ENCODE results near the gene NEUROG1. TPM values are rescaled to one million over a fixed set of nuclear protein-coding genes. Genes with fewer than 3 reads are reported as not detected.
A peak's percentile ranks its signal among the peaks of the same experiment; 100 is the strongest.
"Not testable (repeated sequence)": the region's sequence is repeated elsewhere in the genome, so short reads cannot be mapped to it uniquely, and the experiment has no call there.

Gene NEUROG1
- polyA plus RNA-seq, 6 donors from 2014 or later: not detected

DNA sequence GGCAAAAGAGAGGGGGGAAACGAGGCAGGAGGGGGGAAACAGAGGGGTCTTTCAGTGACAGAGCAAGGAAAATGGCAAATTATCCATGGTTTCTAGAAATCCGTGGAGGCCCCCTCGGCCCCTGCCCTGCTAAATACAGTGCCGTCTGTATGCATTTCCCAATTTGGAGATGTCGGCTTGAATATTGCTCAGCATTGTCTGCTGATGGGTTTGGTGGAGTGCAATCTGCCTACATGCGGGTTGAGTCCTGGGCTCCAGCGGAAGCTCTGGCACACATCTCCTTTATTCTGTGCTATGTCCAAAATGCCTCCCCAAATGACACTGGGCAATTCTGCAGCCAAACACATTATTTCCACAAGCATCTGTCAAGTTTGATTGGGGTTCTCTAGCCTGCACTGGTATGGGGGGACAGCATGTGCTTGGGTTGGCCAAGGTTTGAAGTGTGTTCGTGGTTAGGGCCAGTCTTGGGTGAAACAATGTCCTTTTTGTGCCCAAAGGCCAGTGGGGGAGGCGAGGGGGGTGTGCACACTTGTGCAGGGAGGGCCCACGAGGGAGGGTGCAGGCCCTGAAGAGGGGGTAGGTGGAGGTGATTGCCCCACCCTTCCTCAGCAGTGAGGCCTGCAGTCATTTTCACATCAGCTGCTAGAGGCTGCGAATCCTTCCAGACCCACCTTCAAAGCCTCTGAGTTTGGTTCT, 6.2 kb upstream of the NEUROG1 start:
- H3K4me3 Mint-ChIP-seq: peak overlapping the region in 2 of 8 donors; percentile 25 to 50
- peaks cover 0 to 2% (median 0%) of the 10 kb centered on the region in 7 donors for H3K9me3 Mint-ChIP-seq
- peaks cover 8 to 21% (median 19%) of the 10 kb centered on the region in 3 donors for H3K4me1 Mint-ChIP-seq
- ATAC-seq (ENCODE audit: low read depth in 2 of 2) (no peak), DNase-seq (no peak)
- H3K27me3 Mint-ChIP-seq: peaks cover 79 to 91% (median 91%) of the 10 kb centered on the region in 3 donors
- H3K36me3 Mint-ChIP-seq: no peaks in the 10 kb centered on the region
- no peak overlapping the region for H3K27ac Mint-ChIP-seq

DNA sequence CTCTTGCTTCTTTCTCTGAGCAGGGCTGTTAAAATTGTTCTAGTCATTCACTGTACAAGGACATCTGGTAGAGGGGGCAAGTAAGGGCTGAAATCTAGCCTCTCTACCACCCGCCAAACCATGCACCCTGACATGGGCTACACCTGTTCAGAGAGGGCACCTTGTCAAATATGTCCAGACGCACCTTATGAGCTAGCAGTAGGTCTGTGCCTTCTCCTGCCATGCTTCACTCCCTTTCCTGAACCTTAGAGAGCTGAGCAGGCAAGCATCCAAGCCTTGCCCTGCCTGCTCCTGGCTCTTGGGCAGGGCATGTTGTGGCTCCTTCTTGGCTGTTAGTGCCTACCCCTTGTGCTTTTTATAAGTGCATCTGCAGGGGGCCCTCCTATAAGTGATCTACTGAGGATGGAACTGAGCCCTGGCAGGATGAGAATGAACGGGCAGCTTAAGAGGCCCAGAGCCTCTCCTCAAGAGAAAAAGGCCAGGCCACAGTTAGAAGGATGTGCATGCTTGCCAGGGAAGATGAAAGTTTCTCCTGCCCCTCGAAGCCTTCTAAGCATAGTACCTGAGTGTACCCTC, 3.8 kb upstream of the NEUROG1 start:
- no peak for DNase-seq
- Mint-ChIP-seq H3K36me3 (peaks cover 0 to 6% of the 10 kb centered on the region in 2 donors), H3K4me3 (peak overlapping the region in 1 of 8 donors; percentile 48), H3K9me3 (peaks cover 0 to 4% (median 0%) of the 10 kb centered on the region in 7 donors), H3K27me3 (peaks cover 71 to 89% (median 85%) of the 10 kb centered on the region in 3 donors), H3K4me1 (peaks cover 12 to 20% (median 18%) of the 10 kb centered on the region in 3 donors), H3K27ac (no peak overlapping the region)
- ATAC-seq (ENCODE audit: low read depth in 2 of 2): no peak

DNA sequence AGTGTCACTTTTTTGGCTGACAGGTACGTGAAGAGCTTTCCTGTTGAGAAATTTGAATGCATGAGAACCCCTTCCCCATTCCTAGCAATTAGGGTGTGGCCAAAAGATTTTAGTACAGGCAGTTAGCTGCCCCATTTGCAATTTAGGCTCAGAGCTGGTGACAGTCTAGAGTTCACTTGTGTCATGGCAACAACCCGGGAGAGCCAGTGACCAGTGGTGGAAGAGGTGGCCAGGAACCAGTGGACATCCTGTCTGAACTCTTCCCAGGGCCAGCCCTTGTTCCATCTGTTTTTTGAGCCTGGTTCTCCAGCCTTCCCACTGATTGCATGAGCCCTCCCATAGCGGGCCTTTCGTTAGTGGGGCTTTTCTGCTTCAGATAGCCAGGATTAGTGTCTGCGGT, 2.5 kb upstream of the NEUROG1 start:
- Mint-ChIP-seq H3K9me3 (peaks cover 0 to 3% (median 0%) of the 10 kb centered on the region in 7 donors), H3K4me1 (peaks cover 8 to 17% (median 10%) of the 10 kb centered on the region in 3 donors), H3K36me3 (peaks cover 0 to 7% of the 10 kb centered on the region in 2 donors)

DNA sequence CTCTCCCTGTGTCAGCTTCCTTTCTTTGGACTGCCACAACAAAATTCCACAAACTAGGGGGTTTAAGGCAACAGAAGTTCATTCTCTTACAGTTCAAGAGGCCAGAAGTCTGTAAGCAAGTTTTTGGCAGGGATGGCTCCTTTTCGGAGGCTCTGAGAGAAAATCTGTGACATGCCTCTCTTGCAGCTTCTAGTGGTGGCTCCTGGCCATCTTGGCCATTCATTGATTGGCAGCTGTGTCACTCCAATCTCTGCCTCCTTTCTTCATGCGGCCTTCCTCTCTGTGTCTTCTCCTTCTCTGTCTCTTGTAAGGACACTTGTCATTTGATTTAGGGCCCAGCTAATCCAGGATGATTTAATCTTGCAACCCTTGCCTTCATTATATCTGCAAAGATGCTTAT, 2.0 kb upstream of the NEUROG1 start:
- no peak for ATAC-seq (ENCODE audit: low read depth in 2 of 2)
- H3K9me3 Mint-ChIP-seq: peaks cover 0 to 3% (median 0%) of the 10 kb centered on the region in 7 donors
- no peak for DNase-seq
- no peak overlapping the region for H3K27ac Mint-ChIP-seq
- peaks cover 5 to 13% (median 6%) of the 10 kb centered on the region in 3 donors for H3K4me1 Mint-ChIP-seq
- peaks cover 75 to 92% (median 88%) of the 10 kb centered on the region in 3 donors for H3K27me3 Mint-ChIP-seq
- no peak overlapping the region for H3K4me3 Mint-ChIP-seq
- peaks cover 0 to 7% of the 10 kb centered on the region in 2 donors for H3K36me3 Mint-ChIP-seq

More for the DNA sequence above, 2.5 kb upstream of the NEUROG1 start:
- H3K27me3 Mint-ChIP-seq: peaks cover 76 to 92% (median 88%) of the 10 kb centered on the region in 3 donors
- no peak for DNase-seq
- no peak for ATAC-seq (ENCODE audit: low read depth in 2 of 2)
- no peak overlapping the region for H3K27ac Mint-ChIP-seq
- H3K4me3 Mint-ChIP-seq: no peak overlapping the region

DNA sequence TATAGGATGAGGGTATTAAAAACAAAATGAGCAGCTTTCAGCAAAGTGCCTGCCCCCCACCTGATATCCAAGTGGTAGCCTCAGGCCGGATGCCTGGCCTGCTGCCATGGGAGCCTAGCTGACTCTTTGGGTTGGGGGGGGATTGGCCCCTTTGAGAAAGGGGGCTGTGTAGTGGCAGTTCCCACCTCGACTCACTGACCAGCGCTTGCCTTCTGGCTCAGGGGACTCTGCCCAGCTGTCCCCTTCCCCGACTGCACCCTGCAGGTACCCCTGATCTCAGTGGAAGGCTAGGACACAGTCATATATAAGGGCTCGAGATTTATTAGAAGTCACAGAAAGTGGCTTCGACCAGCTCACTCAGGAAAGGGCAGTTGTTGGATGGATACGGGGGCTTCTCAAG, 1.5 kb upstream of the NEUROG1 start:
- H3K4me1 Mint-ChIP-seq: peaks cover 5 to 13% (median 6%) of the 10 kb centered on the region in 3 donors
- H3K27ac Mint-ChIP-seq: peak overlapping the region in 1 of 6 donors; percentile 65
- H3K27me3 Mint-ChIP-seq: peaks cover 79 to 96% (median 91%) of the 10 kb centered on the region in 3 donors
- H3K9me3 Mint-ChIP-seq: peaks cover 0 to 3% (median 0%) of the 10 kb centered on the region in 7 donors
- peaks cover 0 to 7% of the 10 kb centered on the region in 2 donors for H3K36me3 Mint-ChIP-seq
- peak overlapping the region in 3 of 8 donors; percentile 21 to 47 (median 36) for H3K4me3 Mint-ChIP-seq
- DNase-seq (no peak), ATAC-seq (ENCODE audit: low read depth in 2 of 2) (no peak)

DNA sequence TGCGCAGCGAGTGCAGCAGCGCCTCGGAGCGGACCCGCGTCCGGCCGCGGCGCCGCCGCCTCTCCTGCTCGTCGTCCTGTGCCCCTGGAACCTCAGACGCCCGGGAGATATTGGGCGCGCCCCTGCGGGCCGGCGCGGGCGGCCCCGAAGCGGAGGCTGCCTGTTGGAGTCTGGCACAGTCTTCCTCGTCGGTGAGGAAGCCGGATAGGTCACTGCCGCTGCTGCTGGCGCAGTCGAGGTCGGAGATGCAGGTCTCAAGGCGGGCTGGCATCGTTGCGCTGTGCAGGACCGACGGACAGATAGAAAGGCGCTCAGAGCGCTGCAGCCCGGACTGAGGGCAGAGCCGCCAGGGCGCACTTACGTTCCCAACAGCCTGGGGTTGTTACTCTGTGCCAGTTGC, 344 bp downstream of the NEUROG1 start:
- peaks cover 83 to 91% (median 91%) of the 10 kb centered on the region in 3 donors for H3K27me3 Mint-ChIP-seq
- no peak overlapping the region for H3K27ac Mint-ChIP-seq
- peaks cover 5 to 13% (median 6%) of the 10 kb centered on the region in 3 donors for H3K4me1 Mint-ChIP-seq
- no peak for DNase-seq
- peaks cover 0 to 6% (median 2%) of the 10 kb centered on the region in 7 donors for H3K9me3 Mint-ChIP-seq
- ATAC-seq (ENCODE audit: low read depth in 2 of 2): no peak
- peak overlapping the region in 2 of 8 donors; percentile 47 to 51 for H3K4me3 Mint-ChIP-seq
- peaks cover 0 to 7% of the 10 kb centered on the region in 2 donors for H3K36me3 Mint-ChIP-seq

DNA sequence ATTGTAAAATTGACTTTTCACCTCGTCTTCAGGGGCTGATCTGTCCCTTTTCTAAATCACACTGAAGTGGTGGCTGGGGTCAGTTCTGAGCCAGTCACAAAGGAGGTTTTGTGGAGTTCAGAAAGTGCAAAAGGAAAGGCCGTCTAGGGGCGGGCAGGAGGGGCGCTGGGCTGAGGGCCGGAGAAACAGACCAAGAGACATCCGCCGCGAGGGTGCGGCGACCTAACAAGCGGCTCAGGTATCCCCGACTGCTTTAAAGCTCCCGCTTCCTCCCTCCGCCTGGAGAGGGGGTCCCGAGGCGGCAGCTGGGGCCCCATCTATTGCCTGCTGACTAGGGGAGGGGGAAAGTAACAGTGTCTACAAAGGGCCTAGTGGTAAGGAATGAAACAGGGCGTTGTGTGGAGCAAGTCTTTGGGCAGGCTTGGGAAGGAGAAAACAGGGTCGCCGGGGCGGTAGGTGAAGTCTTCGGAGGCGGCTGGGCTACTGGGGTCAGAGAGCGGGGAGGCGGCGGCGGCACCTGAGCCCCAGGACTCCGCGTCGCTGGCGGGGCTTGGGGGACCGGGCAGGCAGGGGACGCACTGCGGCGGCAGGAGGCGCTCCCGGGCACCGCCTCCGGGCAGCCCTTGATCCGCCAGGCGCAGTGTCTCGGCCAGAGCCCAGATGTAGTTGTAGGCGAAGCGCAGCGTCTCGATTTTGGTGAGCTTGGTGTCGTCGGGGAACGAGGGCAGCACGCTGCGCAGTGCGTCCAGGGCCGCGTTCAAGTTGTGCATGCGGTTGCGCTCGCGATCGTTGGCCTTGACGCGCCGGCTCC, 950 bp downstream of the NEUROG1 start:
- Mint-ChIP-seq H3K9me3 (peaks cover 0 to 11% (median 5%) of the 10 kb centered on the region in 7 donors), H3K4me3 (peak overlapping the region in 5 of 8 donors; percentile 51 to 81 (median 63)), H3K27ac (peak overlapping the region in 1 of 6 donors; percentile 63), H3K36me3 (peaks cover 0 to 13% of the 10 kb centered on the region in 2 donors), H3K4me1 (peaks cover 5 to 13% (median 6%) of the 10 kb centered on the region in 3 donors), H3K27me3 (peaks cover 83 to 92% (median 91%) of the 10 kb centered on the region in 3 donors)
- DNase-seq (no peak), ATAC-seq (ENCODE audit: low read depth in 2 of 2) (no peak)

DNA sequence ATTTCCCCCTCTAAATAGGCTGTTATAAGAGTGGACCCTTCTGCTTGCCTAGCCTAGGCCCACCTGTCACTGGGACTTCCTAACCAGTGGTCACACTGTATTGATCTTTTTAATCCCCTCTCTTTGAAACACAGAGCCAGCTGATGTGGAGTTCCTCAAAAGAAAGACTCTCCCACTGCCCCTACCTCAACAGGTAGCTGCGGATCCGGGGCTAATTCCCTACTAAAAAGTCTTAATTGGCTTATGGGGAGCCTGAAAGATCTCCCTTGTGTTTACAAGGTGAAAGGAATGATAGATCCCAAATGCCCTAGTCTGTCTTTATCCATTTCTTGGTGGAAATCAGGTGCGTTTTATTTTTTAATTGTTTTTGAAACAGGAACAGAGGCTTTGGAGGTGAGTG, 2.0 kb downstream of the NEUROG1 start:
- peak overlapping the region in 1 of 8 donors; percentile 57 for H3K4me3 Mint-ChIP-seq
- peaks cover 5 to 13% (median 6%) of the 10 kb centered on the region in 3 donors for H3K4me1 Mint-ChIP-seq
- no peak overlapping the region for H3K27ac Mint-ChIP-seq
- ATAC-seq (ENCODE audit: low read depth in 2 of 2) (no peak), DNase-seq (no peak)
- peaks cover 0 to 11% (median 5%) of the 10 kb centered on the region in 7 donors for H3K9me3 Mint-ChIP-seq
- peaks cover 73 to 92% (median 82%) of the 10 kb centered on the region in 3 donors for H3K27me3 Mint-ChIP-seq
- peaks cover 0 to 15% of the 10 kb centered on the region in 2 donors for H3K36me3 Mint-ChIP-seq

DNA sequence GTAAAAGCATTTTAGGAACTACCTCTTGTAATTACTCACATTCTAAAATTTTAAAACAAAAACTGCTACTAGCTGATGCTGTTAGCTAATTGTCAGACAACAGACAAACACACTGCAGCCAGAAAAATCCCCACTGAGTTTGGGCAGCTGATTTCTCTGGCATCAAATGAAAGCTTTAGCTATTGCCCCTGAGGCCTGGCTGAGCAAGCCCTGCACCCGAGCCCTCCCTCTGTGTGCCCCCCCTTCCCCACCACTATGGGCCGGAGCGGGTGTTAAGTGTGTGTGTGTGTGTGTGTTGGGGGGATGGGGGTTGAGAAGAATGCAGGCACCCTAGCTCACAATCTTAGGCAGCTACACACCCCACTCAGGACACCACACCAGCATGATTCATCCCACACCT, 2.4 kb downstream of the NEUROG1 start:
- DNase-seq (no peak), ATAC-seq (ENCODE audit: low read depth in 2 of 2) (no peak)
- Mint-ChIP-seq H3K27me3 (peaks cover 69 to 88% (median 77%) of the 10 kb centered on the region in 3 donors), H3K4me1 (peaks cover 5 to 13% (median 6%) of the 10 kb centered on the region in 3 donors), H3K4me3 (no peak overlapping the region), H3K36me3 (peaks cover 0 to 15% of the 10 kb centered on the region in 2 donors), H3K27ac (no peak overlapping the region), H3K9me3 (peaks cover 0 to 11% (median 5%) of the 10 kb centered on the region in 7 donors)

DNA sequence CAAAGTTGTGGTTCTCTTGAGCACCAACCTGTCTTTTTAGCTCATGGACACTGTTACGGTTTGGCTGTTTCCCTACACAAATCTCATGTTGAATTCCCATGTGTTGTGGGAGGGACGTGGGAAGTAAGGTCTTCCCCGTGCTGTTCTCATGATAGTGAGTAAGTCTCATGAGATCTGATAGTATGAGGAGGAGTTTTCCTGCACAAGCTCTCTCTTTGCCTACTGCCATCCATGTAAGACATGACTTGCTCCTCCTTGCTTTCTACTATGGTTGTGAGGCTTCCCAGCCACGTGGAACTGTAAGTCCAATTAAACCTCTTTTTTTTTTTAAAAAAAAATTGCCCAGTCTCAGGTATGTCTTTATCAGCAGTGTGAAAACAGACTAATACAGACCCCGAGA, 6.2 kb downstream of the NEUROG1 start:
- not testable (repeated sequence) for H3K4me1 Mint-ChIP-seq; H3K27ac Mint-ChIP-seq; DNase-seq; H3K36me3 Mint-ChIP-seq; H3K4me3 Mint-ChIP-seq; ATAC-seq (ENCODE audit: low read depth in 2 of 2)
- Mint-ChIP-seq H3K9me3 (peaks cover 0 to 14% (median 5%) of the 10 kb centered on the region in 7 donors), H3K27me3 (peaks cover 65 to 90% (median 72%) of the 10 kb centered on the region in 3 donors)

DNA sequence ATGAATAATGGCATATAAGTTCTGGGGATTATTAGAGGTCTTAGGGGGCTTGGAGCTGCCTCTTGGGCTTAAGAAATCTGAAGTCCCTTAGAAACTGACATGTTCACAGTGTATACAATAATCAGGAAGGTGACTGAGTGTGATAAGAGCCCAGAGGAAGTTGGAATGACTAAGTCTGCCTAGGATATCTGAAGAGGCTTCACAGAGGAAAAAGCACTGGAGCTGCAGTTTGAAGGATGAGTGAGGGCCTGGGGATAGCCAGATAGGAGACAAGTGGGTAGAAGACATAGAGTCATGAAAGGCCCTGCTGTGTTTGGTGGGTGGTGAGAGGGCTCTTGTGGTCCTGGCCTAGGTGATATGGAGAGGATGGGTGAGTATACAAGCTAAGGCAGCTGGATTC, 8.8 kb downstream of the NEUROG1 start:
- H3K27me3 Mint-ChIP-seq: peaks cover 57 to 85% (median 67%) of the 10 kb centered on the region in 3 donors
- peaks cover 8 to 26% of the 10 kb centered on the region in 2 donors for H3K36me3 Mint-ChIP-seq
- H3K4me1 Mint-ChIP-seq: no peaks in the 10 kb centered on the region
- no peak overlapping the region for H3K4me3 Mint-ChIP-seq
- DNase-seq (no peak), ATAC-seq (ENCODE audit: low read depth in 2 of 2) (no peak)
- H3K9me3 Mint-ChIP-seq: peaks cover 5 to 41% (median 19%) of the 10 kb centered on the region in 7 donors
- no peak overlapping the region for H3K27ac Mint-ChIP-seq

DNA sequence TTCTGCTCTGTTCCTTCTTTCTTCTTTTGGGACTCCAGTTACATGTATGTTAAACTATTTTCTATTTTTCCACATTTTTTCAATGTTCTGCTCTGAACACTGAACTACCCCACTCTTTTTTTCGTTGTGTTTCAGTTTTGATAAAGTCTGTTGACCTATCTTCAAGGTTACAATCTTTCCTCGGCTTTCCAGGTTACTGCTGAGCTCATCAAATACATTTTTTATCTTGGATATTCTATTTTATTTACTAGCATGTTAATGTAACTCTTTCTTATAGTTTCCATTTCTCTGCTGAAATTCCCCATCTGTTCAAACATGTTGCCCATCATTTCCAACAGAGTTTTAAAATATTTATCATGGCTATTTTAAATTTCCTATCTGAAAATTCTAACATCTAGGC, 13.8 kb downstream of the NEUROG1 start:
- Mint-ChIP-seq H3K9me3 (peaks cover 0 to 46% (median 20%) of the 10 kb centered on the region in 7 donors), H3K27ac (no peak overlapping the region), H3K27me3 (peaks cover 46 to 79% (median 73%) of the 10 kb centered on the region in 3 donors), H3K4me1 (no peaks in the 10 kb centered on the region), H3K4me3 (no peak overlapping the region), H3K36me3 (peaks cover 10 to 24% of the 10 kb centered on the region in 2 donors)
- no peak for ATAC-seq (ENCODE audit: low read depth in 2 of 2)
- no peak for DNase-seq

DNA sequence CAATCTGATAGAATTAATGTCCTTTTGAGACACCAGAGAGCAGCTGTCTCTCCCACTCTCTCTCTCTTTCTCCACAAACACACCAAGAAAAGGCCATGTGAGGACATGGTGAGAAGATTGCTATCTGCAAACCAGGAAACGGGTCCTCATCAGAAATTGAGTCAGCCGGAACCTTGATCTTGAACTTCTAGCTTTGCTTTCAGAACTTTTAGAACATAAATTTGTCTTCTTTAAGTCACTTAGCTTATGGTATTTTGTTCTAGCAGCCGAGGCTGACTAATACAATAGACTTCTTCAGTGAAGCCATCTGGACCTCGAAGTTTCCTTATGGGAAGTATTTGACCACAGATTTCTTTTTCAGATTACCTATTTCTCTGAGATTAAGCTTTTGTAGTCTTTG, 18.1 kb downstream of the NEUROG1 start:
- Mint-ChIP-seq H3K36me3 (peaks cover 6 to 11% of the 10 kb centered on the region in 2 donors), H3K9me3 (peaks cover 0 to 25% (median 8%) of the 10 kb centered on the region in 7 donors), H3K4me1 (no peaks in the 10 kb centered on the region), H3K27ac (no peak overlapping the region), H3K27me3 (peaks cover 27 to 45% (median 39%) of the 10 kb centered on the region in 3 donors), H3K4me3 (no peak overlapping the region)
- DNase-seq (no peak), ATAC-seq (ENCODE audit: low read depth in 2 of 2) (no peak)

Data from naive B cell (primary cell).